ENCODE data around the gene RBBP8NL. TPM values are rescaled to one million over a fixed set of nuclear protein-coding genes. Genes with fewer than 3 reads are reported as not detected.

The RBBP8NL gene
- total and polyA plus RNA-seq, 9 of the 15 experiments (the other 6 are each of a cell fraction or from before 2014, with no cell fraction given): not detected

GRCh38 chr20:62367633-62368391 is 59.5 kb downstream of the RBBP8NL start:
- peaks cover 2% of the 10 kb centered on the region; the same call in 1 of the 3 replicates for H3K36me3 ChIP-seq (ENCODE audit: control insufficient read depth, insufficient read depth, low read length)
- peak overlapping the region; percentile 39 for H3K4me2 ChIP-seq (ENCODE audit: insufficient read depth, low read length)
- peaks cover 42% of the 10 kb centered on the region for H3K79me2 ChIP-seq (ENCODE audit: control insufficient read depth, insufficient read depth, low read length)
- H2AFZ ChIP-seq (ENCODE audit: low read depth, low read length): peak overlapping the region; percentile 79
- peak overlapping the region; percentile 30 to 96; a peak in 3 of 4 replicates for H3K9ac ChIP-seq (ENCODE audit: insufficient read depth in 1 of 2, low read depth in 2 of 2, low read length in 2 of 2)
- ChIA-PET CTCF (ENCODE audit: low intra/inter-chr PET ratio) (interaction anchor here (1.1 kb wide), 1 partner anchor 66 kb away, joined by 3 read pairs; no protein-coding TSS in a partner anchor), POLR2A (interaction anchor here (0.6 to 1.7 kb wide), 7 partner anchors 8 to 108 kb away, joined by 3 to 11 read pairs (median 4); partner anchors contain the start of gene RPS21)
- in situ Hi-C loops (cut with MboI) (loop anchor here (5.0 to 10.0 kb wide), 2 partner anchors 61 to 373 kb away; no protein-coding TSS in a partner anchor), intact Hi-C loops (cut with micrococcal nuclease) (loop anchor here (5.0 kb wide), 1 partner anchor 66 kb away; the partner anchor contains the start of gene ADRM1)
- FAIRE-seq: no peak
- 34% methylated on average over 29 of the region's 37 CpGs for WGBS (ENCODE audit: insufficient coverage, low coverage, missing lambda C conversion rate)
- BruUV-seq (replicated peaks): no TSS peak
- no peak for DNase-seq (ENCODE audit: extremely low read depth in 1 of 4, low spot score in 3 of 4)
- no peaks in the 10 kb centered on the region for H3K27me3 ChIP-seq (ENCODE audit: control insufficient read depth in 2 of 2, insufficient read depth in 2 of 2, low read length in 2 of 2)
- no peaks in the 10 kb centered on the region for H3K9me3 ChIP-seq (replicated peaks; ENCODE audit: control insufficient read depth, insufficient read depth, low read depth, low read length)
- peak overlapping the region; percentile 39 for H3K27ac ChIP-seq (ENCODE audit: extremely low read depth, low read depth, low read length)
- H3K4me1 ChIP-seq (replicated peaks in 1 of 2; ENCODE audit: control insufficient read depth in 2 of 2, insufficient read depth in 2 of 2, low read length in 2 of 2): peaks cover 57 to 100% of the 10 kb centered on the region in 2 experiments
- ATAC-seq: no peak
- H3K9me1 ChIP-seq (ENCODE audit: control insufficient read depth, insufficient read depth, low read length): peaks cover 4% of the 10 kb centered on the region
- H3K4me3 ChIP-seq: peak overlapping the region; percentile 78; the same call in 1 of the 2 replicates
- peaks cover 10% of the 10 kb centered on the region; the same call in 1 of the 2 replicates for H4K20me1 ChIP-seq (replicated peaks; ENCODE audit: control insufficient read depth, insufficient read depth, low read length)
- no peak for TF ChIP-seq RBM22 (IDR thresholded peaks at IDR 0.05; ENCODE audit: low read depth, low read length, poor library complexity, severe bottlenecking)
- TF ChIP-seq RBBP5 (IDR thresholded peaks at IDR 0.05; ENCODE audit: borderline replicate concordance, insufficient read depth, low read length, poor library complexity, severe bottlenecking): peak; percentile 38
- peak; percentile 45; the same call in 1 of the 2 replicates for TF ChIP-seq POLR2G (IDR thresholded peaks at IDR 0.05; ENCODE audit: low read depth, low read length)
- peak; percentile 60 for TF ChIP-seq MAX (CRISPR knock-in tag; IDR thresholded peaks at IDR 0.05)
- TF ChIP-seq ZNF431 (CRISPR knock-in tag; IDR thresholded peaks at IDR 0.05): no peak
- TF ChIP-seq ZNF140 (CRISPR knock-in tag; IDR thresholded peaks at IDR 0.05): no peak
- no peak for TF ChIP-seq KLF1 (tag; IDR thresholded peaks at IDR 0.05)
- peak; percentile 36; the same call in 1 of the 2 replicates for TF ChIP-seq RBFOX2 (IDR thresholded peaks at IDR 0.05; ENCODE audit: low read depth, low read length)
- TF ChIP-seq CBX8 (IDR thresholded peaks at IDR 0.05; ENCODE audit: borderline replicate concordance, extremely low read depth, low read depth, low read length, poor library complexity, severe bottlenecking): no peak
- TF ChIP-seq PBX2 (CRISPR knock-in tag; IDR thresholded peaks at IDR 0.05; ENCODE audit: low read depth): no peak
- no peak for TF ChIP-seq PBX2 (tag; conservative IDR thresholded peaks at IDR 0.05; ENCODE audit: low read depth)
- no peak for TF ChIP-seq ZNF75A (CRISPR knock-in tag; IDR thresholded peaks at IDR 0.05)
- TF ChIP-seq HNRNPK (IDR thresholded peaks at IDR 0.05; ENCODE audit: low read depth, low read length, poor library complexity, severe bottlenecking): no peak
- TF ChIP-seq NRF1 (conservative IDR thresholded peaks at IDR 0.05 in 1 of 2, IDR thresholded peaks at IDR 0.05 in 1 of 2): peak; percentile 49 to 62
- TF ChIP-seq ZFX (CRISPR knock-in tag; IDR thresholded peaks at IDR 0.05): peak; percentile 45; the same call in 1 of the 2 replicates
- no peak for TF ChIP-seq CHCHD3 (CRISPR knock-in tag; IDR thresholded peaks at IDR 0.05)
- 0 out of 2 replicates have a peak, but pooled peaks have one; percentile 20 for TF ChIP-seq GABPB1 (CRISPR knock-in tag; IDR thresholded peaks at IDR 0.05)
- TF ChIP-seq FIP1L1 (IDR thresholded peaks at IDR 0.05; ENCODE audit: low read depth, low read length, poor library complexity, severe bottlenecking): peak; percentile 10

All from K562 (cell line).